Hematopoietic multipotent progenitor cell treated with erythropoietin and hydrocortisone succinate and interleukin-3 and kit ligand, for 15 days (in vitro differentiated cells): ENCODE measurements around the gene LRFN2.
A peak's percentile ranks its signal among the peaks of the same experiment; 100 is the strongest.

Experiments
- DNase-seq: peaks from one replicate; pipeline ENCODE4 v3.0.0-alpha.2; 2015; ENCODE audit warnings: low spot score

Gene LRFN2

GRCh38 chr6:40543776-40544175 lies 43.4 kb downstream of the LRFN2 start:
- DNase-seq: no peak

DNA sequence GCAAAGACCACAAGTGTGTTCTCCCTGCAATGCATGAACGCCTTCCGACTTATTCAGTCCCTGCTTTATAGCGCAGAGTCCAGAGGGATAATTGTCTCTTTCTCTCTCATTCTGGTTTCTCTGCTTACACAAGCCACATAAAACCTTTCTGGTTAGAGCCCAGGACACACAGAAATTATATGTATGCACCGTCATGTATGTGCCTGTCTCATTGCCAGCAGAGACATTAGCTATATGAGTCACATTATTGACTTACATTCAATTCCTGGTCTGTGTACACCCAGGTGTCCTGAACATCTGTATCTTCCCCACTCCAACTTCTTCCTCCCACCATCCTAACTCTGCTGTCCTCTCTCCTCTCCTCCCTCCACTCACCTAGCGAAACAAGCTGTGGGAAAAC lies 44.0 kb downstream of the LRFN2 start:
- DNase-seq: no peak

DNA sequence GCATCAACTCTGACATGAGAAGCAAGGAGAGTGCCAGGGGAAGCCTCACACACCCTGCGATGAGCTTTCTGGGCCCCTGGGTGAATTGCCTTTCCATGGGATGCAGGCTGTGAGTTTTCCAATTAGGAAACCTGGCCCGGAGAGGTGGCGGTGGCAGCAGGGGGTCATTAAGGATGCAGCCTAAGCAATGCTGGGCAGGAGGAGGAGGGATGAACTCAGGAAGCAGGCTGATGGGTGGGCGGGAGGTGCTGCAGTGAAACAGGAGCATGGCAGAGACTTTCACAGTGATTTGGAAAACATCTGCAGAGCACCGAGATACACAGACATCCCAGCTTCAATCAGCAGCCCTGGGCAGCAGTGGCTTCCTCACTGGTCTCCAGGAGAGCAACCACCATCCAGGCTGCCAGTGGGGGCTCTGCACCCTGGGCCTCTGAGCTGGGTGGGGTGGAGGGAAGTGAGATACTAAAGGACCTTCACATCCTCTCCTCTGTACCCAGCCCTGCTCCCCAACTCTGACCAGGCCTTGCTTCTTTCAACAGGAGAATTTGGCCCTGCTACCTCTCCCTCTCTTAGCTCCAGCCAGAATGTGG lies 44.9 kb downstream of the LRFN2 start:
- no peak for DNase-seq

GRCh38 chr6:40541556-40542174 lies 45.5 kb downstream of the LRFN2 start:
- DNase-seq: no peak

GRCh38 chr6:40540790-40541189 lies 46.4 kb downstream of the LRFN2 start:
- DNase-seq: no peak

DNA sequence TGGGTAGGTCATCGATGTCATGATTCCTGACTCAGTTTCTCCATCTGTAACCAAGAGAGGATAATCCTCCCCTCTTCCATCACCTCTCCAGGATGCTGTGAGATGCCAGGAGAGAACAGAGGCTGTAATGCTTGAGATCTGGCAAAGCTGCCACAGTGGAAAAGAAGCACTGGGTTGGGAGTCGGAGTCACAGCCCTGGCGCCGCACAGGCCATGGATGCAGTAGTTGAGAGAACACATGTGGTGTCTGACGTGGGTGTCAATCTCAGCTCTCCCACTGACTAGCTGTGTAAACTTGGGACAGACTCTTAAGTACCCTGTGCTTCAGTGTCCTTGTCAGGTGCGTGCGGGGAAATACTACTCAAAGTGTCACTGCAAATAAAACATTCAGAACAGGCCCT lies 47.3 kb downstream of the LRFN2 start:
- no peak for DNase-seq

DNA sequence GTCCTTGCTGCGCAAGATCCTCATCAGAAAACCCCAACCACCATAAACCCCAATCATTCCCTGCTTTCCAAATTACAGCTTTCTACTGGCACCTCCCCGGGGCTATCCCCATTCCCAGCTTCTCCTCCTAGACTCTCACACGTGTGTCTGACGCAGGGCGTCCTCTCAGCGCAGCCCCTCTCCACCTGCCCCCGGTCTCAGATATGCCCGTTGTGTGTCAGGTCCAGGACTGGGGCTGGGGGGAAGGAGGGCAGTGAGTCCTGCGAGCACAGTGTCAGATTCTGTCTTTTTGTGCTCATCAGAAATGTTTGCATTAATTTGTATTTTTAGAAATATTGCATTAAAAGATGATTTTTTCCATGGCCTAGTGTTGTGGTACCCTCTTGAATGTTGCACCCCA lies 48.6 kb downstream of the LRFN2 start:
- no peak for DNase-seq

GRCh38 chr6:40537446-40537845 lies 49.7 kb downstream of the LRFN2 start:
- no peak for DNase-seq

DNA sequence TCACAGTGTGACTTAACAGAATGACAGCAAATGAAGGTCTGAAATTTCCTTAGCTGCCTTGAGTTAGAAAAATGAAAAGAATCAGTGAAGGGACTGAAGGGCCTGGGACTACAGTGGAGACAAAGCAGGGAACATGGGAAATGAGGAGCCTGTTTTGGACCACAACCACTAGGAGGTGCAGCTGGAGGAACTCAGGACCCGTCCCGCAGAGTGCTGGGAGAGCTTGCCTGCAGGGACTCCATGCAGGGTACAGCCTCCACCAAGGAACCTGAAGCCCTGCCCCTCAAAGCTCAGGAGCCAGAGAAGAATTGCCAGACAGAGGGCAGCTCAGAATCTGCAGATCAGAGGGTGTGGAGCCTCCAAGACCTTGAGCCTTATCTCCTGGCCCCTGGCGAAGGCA lies 50.7 kb downstream of the LRFN2 start:
- DNase-seq: no peak

- no peak for DNase-seq
Measured at GRCh38 chr6:40535819-40536380, 51.3 kb downstream of the LRFN2 start.

- DNase-seq: no peak
Measured at GRCh38 chr6:40535110-40535818, 51.9 kb downstream of the LRFN2 start.

DNA sequence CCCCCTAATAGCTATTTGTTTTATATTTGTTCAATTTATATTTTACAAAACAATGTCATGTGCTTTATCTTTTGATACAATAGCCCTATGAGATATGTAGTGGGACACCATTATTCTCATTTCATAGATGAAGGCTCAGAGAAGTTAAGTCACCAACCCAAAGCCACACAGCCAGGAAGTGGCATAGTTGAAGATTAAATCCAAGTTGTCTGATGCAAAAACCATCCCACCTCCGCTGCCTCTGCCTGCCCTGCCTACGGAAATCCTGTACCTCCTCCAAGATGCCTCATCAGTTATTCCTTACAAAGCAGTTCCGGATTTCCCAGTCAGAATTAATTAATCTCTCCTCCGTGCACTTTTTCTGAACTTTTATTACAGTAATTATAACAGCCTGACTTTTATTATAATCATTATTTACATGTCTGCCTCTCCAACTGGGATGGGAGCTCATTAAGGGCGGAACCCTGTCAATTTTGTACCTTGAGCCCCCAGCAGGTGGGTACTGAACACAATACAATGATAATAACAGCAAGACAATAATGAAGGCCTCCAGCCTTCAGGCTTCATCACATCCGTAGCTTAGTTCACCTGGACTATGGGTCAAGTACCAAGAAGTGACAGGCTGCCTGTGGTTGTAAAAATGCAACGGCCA lies 54.7 kb downstream of the LRFN2 start:
- no peak for DNase-seq

GRCh38 chr6:40529919-40530318 lies 57.2 kb downstream of the LRFN2 start:
- DNase-seq: no peak

- no peak for DNase-seq
Measured at GRCh38 chr6:40529040-40529439, 58.1 kb downstream of the LRFN2 start.

- no peak for DNase-seq
Measured at GRCh38 chr6:40528051-40528450, 59.1 kb downstream of the LRFN2 start.

GRCh38 chr6:40526036-40526435 lies 61.1 kb downstream of the LRFN2 start:
- no peak for DNase-seq

- no peak for DNase-seq
Measured at GRCh38 chr6:40524797-40525585, 62.2 kb downstream of the LRFN2 start.

DNA sequence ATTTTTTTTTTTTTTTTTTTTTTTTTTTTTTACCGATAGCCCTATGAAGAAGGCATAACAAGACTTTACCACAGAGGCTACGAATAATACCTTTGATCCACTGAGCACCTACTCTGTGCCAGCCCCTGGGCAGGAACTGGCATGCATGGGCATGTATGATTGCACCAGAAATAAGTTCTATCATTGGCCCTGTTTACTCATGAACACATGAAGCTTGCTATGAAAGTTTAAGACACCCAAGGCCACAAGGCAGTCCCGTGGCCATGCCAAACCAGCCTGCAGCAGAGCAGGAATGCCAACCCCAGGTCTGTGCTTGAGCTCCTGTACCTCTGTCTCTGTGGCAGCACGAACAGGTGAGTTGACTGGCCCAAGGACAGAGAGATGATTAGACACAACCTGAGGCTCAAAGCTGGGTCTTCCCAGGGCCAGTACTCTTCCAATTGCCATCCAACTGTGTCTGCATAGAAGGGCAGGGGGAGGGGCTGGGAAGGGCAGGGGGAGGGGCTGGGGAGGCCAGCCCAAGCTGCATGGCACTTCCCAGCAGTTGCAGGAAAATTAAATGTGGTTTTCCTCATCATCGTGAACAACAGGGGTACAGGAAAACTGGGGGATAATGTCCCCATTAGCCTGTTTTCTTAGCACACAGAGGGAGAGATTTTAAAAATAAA lies 63.5 kb downstream of the LRFN2 start:
- DNase-seq: no peak

DNA sequence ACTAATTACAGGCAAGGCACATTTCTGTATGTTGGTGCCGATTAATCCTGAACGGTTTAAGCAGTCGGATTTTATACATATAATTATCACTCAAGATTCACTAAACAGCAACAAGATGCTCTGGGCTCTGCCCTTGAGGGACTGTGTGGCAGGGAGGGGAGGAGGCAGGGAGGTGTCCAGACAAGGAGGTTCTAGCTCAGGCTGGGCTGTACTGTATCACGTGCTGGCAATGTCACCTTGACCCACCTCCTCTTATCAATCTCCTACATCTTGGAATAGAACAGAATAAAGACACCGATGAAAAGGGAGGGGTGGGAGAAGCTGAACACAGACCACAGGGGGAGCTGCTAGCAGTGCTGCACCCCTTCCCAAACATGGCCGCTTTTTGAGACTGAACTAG lies 65.7 kb downstream of the LRFN2 start:
- DNase-seq: no peak

GRCh38 chr6:40520678-40521077 lies 66.5 kb downstream of the LRFN2 start:
- peak; percentile 76 for DNase-seq

GRCh38 chr6:40520084-40520483 lies 67.1 kb downstream of the LRFN2 start:
- peak; percentile 15 for DNase-seq
